GM04504 (cell line): ENCODE measurements around the gene WDR18.

Experiments
- DNase-seq: peaks from one replicate; pipeline ENCODE4 v3.0.0-alpha.2; 2012; ENCODE audit warnings: low read depth

The WDR18 gene

GRCh38 chr19:964761-965694 is 19.1 kb upstream of the WDR18 start:
- no peak for DNase-seq

GRCh38 chr19:966485-967088 is 17.6 kb upstream of the WDR18 start:
- no peak for DNase-seq

- no peak for DNase-seq
Observed at GRCh38 chr19:970695-971094, 13.4 kb upstream of the WDR18 start.

- no peak for DNase-seq
Observed at GRCh38 chr19:971795-972194, 12.3 kb upstream of the WDR18 start.

DNA sequence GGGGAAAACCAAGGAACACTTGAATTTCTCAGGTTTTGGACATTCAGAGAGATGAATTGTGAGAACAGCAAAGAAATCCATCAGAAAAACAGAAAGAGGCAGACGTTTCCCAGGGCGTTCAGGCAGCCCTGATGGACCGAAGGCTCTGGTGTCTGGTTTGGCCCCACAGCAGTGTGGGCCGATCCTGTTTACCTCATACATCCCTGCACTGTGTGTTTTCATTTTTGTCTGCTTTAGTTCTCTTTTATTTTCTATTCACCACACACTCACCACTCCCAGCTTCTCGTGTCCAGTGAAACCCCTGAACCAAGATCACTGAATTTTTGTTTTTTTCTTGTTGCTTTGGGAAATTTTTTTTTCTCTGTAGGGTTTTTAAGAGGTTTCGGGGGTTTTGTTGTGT is 11.9 kb upstream of the WDR18 start:
- no peak for DNase-seq

GRCh38 chr19:973726-974563 is 10.2 kb upstream of the WDR18 start:
- no peak for DNase-seq

GRCh38 chr19:974564-975257 is 9.4 kb upstream of the WDR18 start:
- DNase-seq = no peak

DNA sequence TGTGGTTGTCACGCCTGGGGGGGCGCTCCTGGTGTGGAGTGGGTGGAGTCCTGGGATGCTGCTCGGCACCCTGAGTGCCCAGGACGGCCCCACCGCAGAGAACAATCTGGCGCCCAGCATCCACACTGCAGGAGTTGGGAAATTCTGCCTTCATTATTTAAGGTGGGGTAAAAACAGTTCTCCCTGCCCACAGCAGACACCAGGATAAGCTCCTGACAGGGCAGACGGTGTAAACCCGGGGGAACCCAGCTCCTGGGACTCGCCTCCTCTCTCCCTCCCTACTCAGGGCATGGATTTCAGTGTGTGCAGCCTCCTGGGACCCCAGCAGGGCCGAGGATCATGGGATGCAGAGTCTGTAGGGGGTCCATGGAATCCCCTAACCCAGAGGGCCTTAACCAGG is 7.7 kb upstream of the WDR18 start:
- DNase-seq = no peak

DNA sequence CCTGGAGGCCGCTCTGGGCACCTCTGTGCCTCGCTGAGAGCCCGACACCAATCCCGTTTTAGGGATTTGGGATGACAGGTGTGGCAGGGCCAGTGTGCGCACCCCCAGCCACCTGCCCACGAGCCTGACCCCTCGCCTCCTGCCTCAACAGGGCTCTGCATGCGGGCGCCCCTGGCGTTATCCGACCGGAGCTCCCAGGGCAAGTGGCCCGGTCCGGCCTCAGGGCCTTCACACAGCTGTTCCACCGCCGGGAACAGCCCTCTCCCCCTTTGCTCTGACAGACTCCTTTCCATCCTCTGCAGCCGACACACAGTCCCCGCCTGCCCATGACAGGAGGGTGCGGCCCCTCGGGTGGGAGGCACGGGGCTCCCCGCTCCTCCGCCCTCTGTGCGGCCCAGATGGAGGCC is 7.1 kb upstream of the WDR18 start:
- no peak for DNase-seq

DNA sequence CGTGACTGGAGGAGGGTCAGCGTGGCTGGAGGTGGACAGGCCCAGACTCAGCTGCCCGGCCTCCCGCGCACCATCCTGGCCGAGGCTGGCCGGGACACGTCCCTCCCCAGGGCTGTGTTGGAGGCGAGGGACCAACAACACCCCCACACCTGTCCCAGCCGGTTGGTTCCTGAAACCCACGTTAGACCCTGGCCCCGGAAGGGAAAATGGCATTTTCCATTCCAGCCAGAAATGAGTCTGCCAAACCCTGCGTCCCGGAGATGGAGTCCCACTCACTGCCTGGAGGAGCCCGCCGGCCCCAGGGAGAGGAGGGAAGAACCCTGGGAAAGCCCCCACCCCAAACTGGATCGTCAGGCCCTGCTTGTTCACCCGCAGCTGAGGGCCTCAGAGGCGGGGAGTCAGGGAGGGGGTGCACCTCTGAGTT is 4.8 kb upstream of the WDR18 start:
- DNase-seq = no peak

DNA sequence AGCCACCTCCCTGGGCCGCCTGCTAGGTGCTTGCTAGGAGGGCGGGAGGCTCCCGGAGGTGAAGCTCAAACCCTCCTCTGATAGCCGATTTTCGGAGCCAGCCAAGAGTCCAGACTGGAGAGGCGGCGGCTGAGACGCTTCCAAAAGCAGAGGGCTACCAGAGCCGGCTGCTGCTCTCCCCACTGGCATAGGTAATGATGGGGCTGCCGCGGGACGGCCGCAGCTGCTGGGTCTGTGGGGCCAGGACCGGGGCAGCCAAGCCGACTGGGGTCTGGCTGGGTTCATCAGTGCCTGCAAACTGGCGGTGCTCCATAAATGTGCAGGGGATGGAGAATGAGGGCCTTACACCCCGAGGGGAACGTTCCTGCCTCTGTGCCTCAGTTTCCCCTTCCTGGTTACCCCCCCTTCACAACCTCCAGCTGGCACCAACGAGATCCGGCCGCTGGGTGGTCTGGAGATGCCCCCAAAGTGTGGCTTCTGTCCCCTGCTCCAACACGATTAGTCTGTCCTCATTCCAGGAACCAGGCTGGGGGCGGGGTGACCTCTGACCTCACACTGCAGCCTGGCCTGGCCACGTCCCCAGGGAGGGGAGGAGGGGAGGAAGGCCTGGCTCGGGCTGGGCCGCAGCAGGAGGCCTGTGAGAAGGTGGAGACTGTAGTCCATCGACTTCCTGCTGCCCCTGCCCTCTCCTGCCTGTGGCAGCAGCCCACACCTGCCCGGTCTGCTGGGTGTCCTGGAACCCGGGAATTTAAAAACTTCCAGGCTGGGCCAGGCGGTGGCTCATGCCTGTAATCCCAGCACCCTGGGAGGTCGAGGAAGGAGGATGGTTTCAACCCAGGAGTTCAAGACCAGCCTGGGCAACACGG is 3.8 kb upstream of the WDR18 start:
- no peak for DNase-seq

GRCh38 chr19:982567-983170 is 1.5 kb upstream of the WDR18 start:
- DNase-seq = no peak

- no peak for DNase-seq
Observed at GRCh38 chr19:986083-986482, 1.9 kb downstream of the WDR18 start.

DNA sequence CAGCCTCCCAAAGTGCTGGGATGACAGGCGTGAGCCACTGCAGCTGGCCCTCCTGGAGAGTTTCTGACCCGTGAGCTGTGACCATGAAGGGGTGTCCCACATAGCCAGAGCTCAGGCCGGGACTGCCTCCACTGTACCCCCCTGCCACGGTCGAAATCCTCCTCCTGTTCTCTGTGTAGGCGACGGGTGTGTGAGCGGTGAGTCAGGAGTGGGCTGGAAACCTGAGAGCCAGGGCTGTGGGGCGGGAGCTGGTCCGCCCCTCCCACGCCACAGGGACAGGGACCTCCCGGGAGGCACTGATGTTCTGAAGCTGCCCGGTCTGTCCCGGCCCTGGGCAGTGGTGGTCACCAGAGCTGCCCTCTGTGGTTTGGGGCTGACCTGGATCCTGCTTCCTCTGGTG is 3.9 kb downstream of the WDR18 start:
- no peak for DNase-seq

GRCh38 chr19:988510-988909 is 4.4 kb downstream of the WDR18 start:
- DNase-seq = no peak

DNA sequence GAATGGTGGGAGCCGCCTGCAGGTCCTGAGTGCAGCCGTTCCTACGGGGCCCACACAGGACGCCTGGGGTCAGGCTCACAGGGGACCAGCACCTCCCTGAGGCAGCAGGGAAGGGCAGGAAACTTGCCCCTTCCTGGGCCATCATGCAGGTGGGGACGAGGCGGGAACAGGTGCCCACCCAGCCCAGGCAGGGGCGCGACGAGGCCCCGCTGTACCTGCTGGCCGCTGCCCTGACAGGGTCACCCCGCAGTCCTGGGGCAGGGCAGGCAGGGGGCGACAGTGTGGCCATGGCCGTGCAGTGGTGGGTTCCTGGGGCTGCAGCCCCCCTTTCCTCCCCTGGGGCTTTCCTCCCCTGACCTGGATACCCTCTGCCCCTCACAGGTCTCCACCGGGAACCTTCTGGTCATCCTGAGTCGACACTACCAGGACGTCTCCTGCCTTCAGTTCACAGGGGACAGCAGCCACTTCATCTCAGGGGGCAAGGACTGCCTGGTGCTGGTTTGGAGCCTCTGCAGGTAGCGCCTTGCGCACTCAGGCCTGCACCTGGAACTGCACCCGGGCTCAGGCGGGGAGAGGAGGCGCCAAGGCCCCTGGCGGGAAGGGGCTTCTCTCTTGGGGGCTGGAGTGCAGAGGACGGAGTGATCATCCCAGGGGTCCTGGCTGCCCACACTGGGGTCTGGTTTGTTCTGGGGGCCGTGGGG is 5.4 kb downstream of the WDR18 start:
- no peak for DNase-seq

DNA sequence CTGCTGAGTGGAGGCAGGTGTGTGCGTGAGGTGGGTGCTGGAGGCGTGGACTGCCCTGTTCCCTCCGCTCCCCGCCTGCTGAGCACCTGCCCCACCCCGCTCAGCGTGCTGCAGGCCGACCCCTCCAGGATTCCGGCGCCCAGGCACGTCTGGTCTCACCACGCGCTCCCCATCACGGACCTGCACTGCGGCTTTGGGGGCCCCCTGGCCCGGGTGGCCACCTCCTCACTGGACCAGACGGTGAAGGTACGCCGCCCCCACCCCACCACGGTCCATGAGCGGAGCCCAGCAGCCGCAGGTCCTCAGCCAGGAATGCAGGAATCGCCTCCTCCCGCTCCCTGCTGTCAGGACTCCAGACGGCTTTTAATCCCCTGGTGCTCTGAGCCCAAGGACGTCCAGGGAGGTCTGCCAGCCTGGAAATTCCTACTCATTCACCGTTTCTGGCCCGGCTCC is 6.0 kb downstream of the WDR18 start:
- no peak for DNase-seq

DNA sequence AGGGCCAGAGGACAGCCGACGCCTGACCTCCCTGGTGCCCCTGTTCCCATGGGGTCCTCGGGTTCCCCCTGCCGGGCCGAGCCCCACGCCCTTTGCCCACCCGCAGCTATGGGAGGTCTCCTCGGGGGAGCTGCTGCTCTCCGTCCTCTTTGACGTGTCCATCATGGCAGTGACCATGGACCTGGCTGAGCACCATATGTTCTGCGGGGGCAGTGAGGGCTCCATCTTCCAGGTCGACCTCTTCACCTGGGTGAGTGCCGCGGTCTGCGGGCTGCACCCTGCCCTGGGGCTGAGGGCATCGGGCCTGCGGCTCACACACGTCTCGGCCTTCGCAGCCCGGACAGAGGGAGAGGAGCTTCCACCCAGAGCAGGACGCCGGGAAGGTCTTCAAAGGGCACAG is 6.6 kb downstream of the WDR18 start:
- no peak for DNase-seq

- DNase-seq = no peak
Observed at GRCh38 chr19:991174-991931, 7.2 kb downstream of the WDR18 start.
